K562 (cell line): ENCODE results near the gene UBXN11. TPM values are rescaled to one million over a fixed set of nuclear protein-coding genes. Genes with fewer than 3 reads are reported as not detected.

ENCODE experiments used
- ATAC-seq: fragments of 200-7000 bp; cut with Tn5 transposase; 3 replicates; pipeline ENCODE4 v1.9.1; 2020; ENCODE audit warnings: moderate library complexity
- BruUV-seq: library from RNA; stranded (reverse); fragments of 400-500 nt; replicated peaks from 2 replicates; lab custom pipeline; 2021; lab: Mats Ljungman, UMichigan
- CTCF ChIA-PET: fragments of 300-600 bp; formaldehyde crosslinking; extraction: SDS; loops from one replicate; lab custom pipeline; 2021; ENCODE audit warnings: low intra/inter-chr PET ratio; lab: Yijun Ruan, JAX
- POLR2A ChIA-PET: fragments of 300-600, 350-650 bp; sonication (Branson Sonifier 250); formaldehyde crosslinking; extraction: SDS; loops from one replicate; lab custom pipeline; 2021; ENCODE audit warnings: antibody characterized with exemption, inconsistent platforms; lab: Yijun Ruan, JAX
- DNase-seq, 4 experiments: peaks; one replicate each; pipeline versions ENCODE4 v3.0.0 to v3.0.0-alpha.2; 2011 to 2018; ENCODE audit warnings: low spot score in 3 of 4, mixed read lengths in 3 of 4; ENCODE audit errors: extremely low read depth in 1 of 4
- FAIRE-seq: peaks from 2 replicates; lab custom pipeline; 2011; peaks lifted over from hg19 to GRCh38; lab: Jason Lieb, UNC
- H2AFZ ChIP-seq: 2 replicates; pipeline ENCODE4 v1.6.0; 2011; ENCODE audit warnings: low read depth, low read length, control low read depth, inconsistent platforms
- H3K27ac ChIP-seq: fragments of 200-600 bp; 3 replicates; pipeline ENCODE4 v1.8.0; 2011; ENCODE audit warnings: low read depth, mild to moderate bottlenecking, control low read depth, inconsistent platforms, low read length, moderate library complexity, mixed read lengths; ENCODE audit errors: extremely low read depth
- H3K27me3 ChIP-seq, 2 experiments: fragments of 300-600 bp in 1 of 2; 2 replicates in 1 of 2; 3 replicates in 1 of 2; pipeline versions ENCODE4 v1.6.0 to v1.8.0; 2011; ENCODE audit warnings: inconsistent platforms in 2 of 2, low read length in 2 of 2, mild to moderate bottlenecking in 1 of 2, mixed read lengths in 1 of 2, moderate library complexity in 1 of 2; ENCODE audit not compliant: control insufficient read depth in 2 of 2, insufficient read depth in 2 of 2
- H3K36me3 ChIP-seq: fragments of 300-600 bp; 3 replicates; pipeline ENCODE4 v1.8.0; 2011; ENCODE audit warnings: mild to moderate bottlenecking, low read length, inconsistent platforms; ENCODE audit not compliant: control insufficient read depth, insufficient read depth
- H3K4me1 ChIP-seq, 2 experiments: fragments of 200-600 bp in 1 of 2; replicated peaks in 1 of 2; 2 replicates in 1 of 2; 3 replicates in 1 of 2; pipeline versions ENCODE4 v1.5.1 to v1.8.0; 2011; ENCODE audit warnings: inconsistent platforms in 2 of 2, low read length in 2 of 2, mild to moderate bottlenecking in 1 of 2, mixed read lengths in 1 of 2, moderate library complexity in 1 of 2; ENCODE audit not compliant: control insufficient read depth in 2 of 2, insufficient read depth in 2 of 2
- H3K4me2 ChIP-seq: 2 replicates; pipeline ENCODE4 v1.6.1; 2011; ENCODE audit warnings: low read length, control low read depth, inconsistent platforms, mixed read lengths; ENCODE audit not compliant: insufficient read depth
- H3K4me3 ChIP-seq: fragments of 200-600 bp; sonication (generic), shearing (Covaris generic); 2 replicates; pipeline ENCODE4 v1.5.1; 2016; ENCODE audit warnings: control low read depth, inconsistent platforms
- H3K79me2 ChIP-seq: fragments of 200-600 bp; 3 replicates; pipeline ENCODE4 v1.8.0; 2011; ENCODE audit warnings: low read length, inconsistent platforms; ENCODE audit not compliant: control insufficient read depth, insufficient read depth
- H3K9ac ChIP-seq, 2 experiments: 2 replicates each; pipeline versions ENCODE4 v1.6.0 to v1.6.1; 2011; ENCODE audit warnings: low read depth in 2 of 2, low read length in 2 of 2, control low read depth in 1 of 2, inconsistent platforms in 1 of 2, mild to moderate bottlenecking in 1 of 2, mixed read lengths in 1 of 2; ENCODE audit not compliant: insufficient read depth in 1 of 2
- H3K9me1 ChIP-seq: one replicate; pipeline ENCODE4 v1.6.0; 2011; ENCODE audit warnings: inconsistent platforms, mild to moderate bottlenecking, low read length, moderate library complexity; ENCODE audit not compliant: control insufficient read depth, insufficient read depth
- H3K9me3 ChIP-seq: replicated peaks from 2 replicates; pipeline ENCODE4 v1.5.1; 2011; ENCODE audit warnings: low read depth, low read length, inconsistent platforms; ENCODE audit not compliant: control insufficient read depth, insufficient read depth
- H4K20me1 ChIP-seq: replicated peaks from 2 replicates; pipeline ENCODE4 v1.6.1; 2011; ENCODE audit warnings: low read length, inconsistent platforms, mixed read lengths; ENCODE audit not compliant: control insufficient read depth, insufficient read depth
- CEBPB ChIP-seq: fragments of 450-650 bp; IDR thresholded peaks from 2 replicates; pipeline ENCODE4 v1.6.1; 2016; ENCODE audit warnings: missing genetic modification characterization, missing compliant biosample characterization
- EWSR1 ChIP-seq: fragments of 450-650 bp; IDR thresholded peaks from 2 replicates; pipeline ENCODE4 v1.6.1; 2018; ENCODE audit warnings: borderline replicate concordance, mild to moderate bottlenecking, low read depth, moderate library complexity; ENCODE audit not compliant: partially characterized antibody
- NFRKB ChIP-seq: fragments of 450-650 bp; IDR thresholded peaks from 2 replicates; pipeline ENCODE4 v1.6.1; 2016; ENCODE audit warnings: low read depth
- NKRF ChIP-seq: fragments of 450-650 bp; IDR thresholded peaks from 2 replicates; pipeline ENCODE4 v1.6.1; 2016; ENCODE audit warnings: borderline replicate concordance
- PRDM10 ChIP-seq: fragments of 450-650 bp; IDR thresholded peaks from 2 replicates; pipeline ENCODE4 v1.6.1; 2018; ENCODE audit not compliant: partially characterized antibody
- PREB ChIP-seq: sonication (generic); formaldehyde crosslinking; IDR thresholded peaks from 2 replicates; pipeline ENCODE4 v1.8.1; 2023; ENCODE audit warnings: mild to moderate bottlenecking, missing genetic modification reagents
- ZBTB2 ChIP-seq: fragments of 450-650 bp; IDR thresholded peaks from 2 replicates; pipeline ENCODE4 v1.6.1; 2016; ENCODE audit warnings: antibody characterized with exemption
- ZC3H8 ChIP-seq: fragments of 450-650 bp; IDR thresholded peaks from 2 replicates; pipeline ENCODE4 v1.6.1; 2017
- WGBS: fragments of 100-300 bp; shearing (Covaris generic); methylation state at CpG from one replicate; pipeline ENCODE4 v1.1.6; 2016; ENCODE audit warnings: low coverage, mixed read lengths; ENCODE audit not compliant: insufficient coverage; ENCODE audit errors: missing lambda C conversion rate; 5-methylcytosine and 5-hydroxymethylcytosine counted together
- in situ Hi-C: fragments of 300-500 bp; cut with MboI; formaldehyde crosslinking; loops from 4 replicates; pipeline ENCODE4 v1.15.0; 2018; ENCODE audit warnings: inconsistent platforms, mixed read lengths
- intact Hi-C: fragments of 100-400 bp; cut with micrococcal nuclease; formaldehyde crosslinking; loops from 2 replicates; pipeline ENCODE4 v1.14.2; 2022
- polyA plus RNA-seq, 8 experiments: library from polyadenylated mRNA; depleted of rRNA in 4 of 8; stranded (reverse) in 5 of 8; unstranded in 3 of 8; fragments of >200 nt; fragmentation: Nextera tagmentation in 2 of 8; fragmentation: Illumina TruSeq in 1 of 8; extraction: Ambion mirVana in 2 of 8; extraction: Trizol in 1 of 8; gene quantifications; 2 replicates each; pipeline versions ENCODE4 v1.2.1 to v1.2.3, GENCODE V29; 2011 to 2014; ENCODE audit warnings: inconsistent platforms in 1 of 8, missing spikeins in 1 of 8
- total RNA-seq, 7 experiments: library from RNA; depleted of rRNA in 6 of 7; stranded (reverse); fragments of >200 nt in 6 of 7; fragmentation: Illumina TruSeq in 2 of 7; extraction: Trizol in 2 of 7; gene quantifications; 2 replicates each; pipeline versions ENCODE4 v1.2.1 to v1.2.3, GENCODE V29; 2011 to 2021; ENCODE audit warnings: low replicate concordance in 1 of 7

The UBXN11 gene
- total and polyA plus RNA-seq, 9 of the 15 experiments (the other 6 are each of a cell fraction or from before 2014, with no cell fraction given), result 0.48 to 34.3 (median 11.3) TPM

GRCh38 chr1:26335774-26336476 is 29.5 kb upstream of the UBXN11 start:
- H3K9me1 ChIP-seq, result peaks cover 4% of the 10 kb centered on the region
- no peaks in the 10 kb centered on the region for H3K9me3 ChIP-seq
- CTCF ChIA-PET, result no interaction called here
- no peaks in the 10 kb centered on the region for H3K27me3 ChIP-seq
- H3K4me2 ChIP-seq, result peak overlapping the region; percentile 89
- 2% methylated on average over 35 of the region's 41 CpGs for WGBS
- peak overlapping the region; percentile 98 for H2AFZ ChIP-seq
- H3K4me1 ChIP-seq, result peaks cover 14 to 21% of the 10 kb centered on the region in 2 experiments
- in situ Hi-C loops (no loop called here), intact Hi-C loops (no loop called here)
- H3K79me2 ChIP-seq, result no peaks in the 10 kb centered on the region
- TSS peak; percentile 68 for BruUV-seq
- H3K4me3 ChIP-seq, result peak overlapping the region; percentile 50
- peak in 1 of 4 experiments; percentile 55 for DNase-seq
- POLR2A ChIA-PET, result interaction anchor here (0.6 to 3.5 kb wide), 15 partner anchors 8 to 308 kb away, joined by 3 to 24 read pairs (median 4); partner anchors contain the start of genes CD52 and SH3BGRL3
- no peaks in the 10 kb centered on the region for H3K36me3 ChIP-seq
- FAIRE-seq, result no peak
- peak overlapping the region; percentile 80 to 95; a peak in 3 of 4 replicates for H3K9ac ChIP-seq
- no peaks in the 10 kb centered on the region for H4K20me1 ChIP-seq
- ATAC-seq, result peak; percentile 39
- peak overlapping the region; percentile 33; the same call in 1 of the 3 replicates for H3K27ac ChIP-seq
- TF ChIP-seq NFRKB (peak; percentile 25; the same call in 1 of the 2 replicates), PRDM10 (peak; percentile 53), EWSR1 (no peak), NKRF (peak; percentile 5; the same call in 1 of the 2 replicates), PREB (CRISPR knock-in tag) (peak; percentile 16; the same call in 1 of the 2 replicates), ZBTB2 (0 out of 2 replicates have a peak, but pooled peaks have one; percentile 22), CEBPB (peak; percentile 91), ZC3H8 (no peak)
